Measurements from ENCODE around the gene SLC7A7. TPM values are rescaled to one million over a fixed set of nuclear protein-coding genes. Genes with fewer than 3 reads are reported as not detected.
"Not testable (repeated sequence)": the region's sequence is repeated elsewhere in the genome, so short reads cannot be mapped to it uniquely, and the experiment has no call there.

SLC7A7 gene
- total RNA-seq, 1 donor: 2.5 TPM

- no peak overlapping the region for H3K4me3 ChIP-seq (ENCODE audit: low read depth, low read length)
- no peak for DNase-seq (ENCODE audit: low read depth)
- no peak for TF ChIP-seq CTCF (IDR thresholded peaks at IDR 0.05; ENCODE audit: insufficient read depth, low read length)
Measured at GRCh38 chr14:22814373-22814772, 862 bp downstream of the SLC7A7 start.

GRCh38 chr14:22813145-22813544 lies 2.1 kb downstream of the SLC7A7 start:
- DNase-seq (ENCODE audit: low read depth): no peak
- no peak overlapping the region for H3K4me3 ChIP-seq (ENCODE audit: low read depth, low read length)
- no peak for TF ChIP-seq CTCF (IDR thresholded peaks at IDR 0.05; ENCODE audit: insufficient read depth, low read length)

- no peak for DNase-seq (ENCODE audit: low read depth)
- no peak overlapping the region for H3K4me3 ChIP-seq (ENCODE audit: low read depth, low read length)
- no peak for TF ChIP-seq CTCF (IDR thresholded peaks at IDR 0.05; ENCODE audit: insufficient read depth, low read length)
Measured at GRCh38 chr14:22812744-22813143, 2.5 kb downstream of the SLC7A7 start.

GRCh38 chr14:22811722-22812121 lies 3.5 kb downstream of the SLC7A7 start:
- peak; percentile 37 for DNase-seq (ENCODE audit: low read depth)
- no peak for TF ChIP-seq CTCF (IDR thresholded peaks at IDR 0.05; ENCODE audit: insufficient read depth, low read length)
- no peak overlapping the region for H3K4me3 ChIP-seq (ENCODE audit: low read depth, low read length)

- TF ChIP-seq CTCF (IDR thresholded peaks at IDR 0.05; ENCODE audit: insufficient read depth, low read length): no peak
- DNase-seq (ENCODE audit: low read depth): no peak
Measured at GRCh38 chr14:22808388-22809209, 6.6 kb downstream of the SLC7A7 start.

GRCh38 chr14:22807432-22808087 lies 7.7 kb downstream of the SLC7A7 start:
- no peak overlapping the region for H3K4me3 ChIP-seq (ENCODE audit: low read depth, low read length)
- no peak for DNase-seq (ENCODE audit: low read depth)
- TF ChIP-seq CTCF (IDR thresholded peaks at IDR 0.05; ENCODE audit: insufficient read depth, low read length): no peak

More at GRCh38 chr14:22808388-22809209, 6.6 kb downstream of the SLC7A7 start:
- H3K4me3 ChIP-seq (ENCODE audit: low read depth, low read length): no peak overlapping the region

- H3K4me3 ChIP-seq (ENCODE audit: low read depth, low read length); DNase-seq (ENCODE audit: low read depth): not testable (repeated sequence)
Measured at GRCh38 chr14:22805235-22805634, 10.0 kb downstream of the SLC7A7 start.

Measured in fibroblast of the aortic adventitia (primary cell).